GM12864 (cell line): ENCODE measurements around the gene PIGQ.

ENCODE experiments used
- DNase-seq: peaks from one replicate; pipeline ENCODE4 v3.0.0-alpha.2; 2011; ENCODE audit warnings: low read depth
- H3K4me3 ChIP-seq: 2 replicates; pipeline ENCODE4 v1.5.1; 2011; ENCODE audit warnings: mild to moderate bottlenecking, low read depth, low read length, control low read depth
- CTCF ChIP-seq: IDR thresholded peaks from 2 replicates; pipeline ENCODE4 v1.5.1; 2011; ENCODE audit warnings: low read depth, mild to moderate bottlenecking, moderate library complexity, low read length, control low read depth, inconsistent platforms; ENCODE audit errors: missing control alignments

PIGQ gene

DNA sequence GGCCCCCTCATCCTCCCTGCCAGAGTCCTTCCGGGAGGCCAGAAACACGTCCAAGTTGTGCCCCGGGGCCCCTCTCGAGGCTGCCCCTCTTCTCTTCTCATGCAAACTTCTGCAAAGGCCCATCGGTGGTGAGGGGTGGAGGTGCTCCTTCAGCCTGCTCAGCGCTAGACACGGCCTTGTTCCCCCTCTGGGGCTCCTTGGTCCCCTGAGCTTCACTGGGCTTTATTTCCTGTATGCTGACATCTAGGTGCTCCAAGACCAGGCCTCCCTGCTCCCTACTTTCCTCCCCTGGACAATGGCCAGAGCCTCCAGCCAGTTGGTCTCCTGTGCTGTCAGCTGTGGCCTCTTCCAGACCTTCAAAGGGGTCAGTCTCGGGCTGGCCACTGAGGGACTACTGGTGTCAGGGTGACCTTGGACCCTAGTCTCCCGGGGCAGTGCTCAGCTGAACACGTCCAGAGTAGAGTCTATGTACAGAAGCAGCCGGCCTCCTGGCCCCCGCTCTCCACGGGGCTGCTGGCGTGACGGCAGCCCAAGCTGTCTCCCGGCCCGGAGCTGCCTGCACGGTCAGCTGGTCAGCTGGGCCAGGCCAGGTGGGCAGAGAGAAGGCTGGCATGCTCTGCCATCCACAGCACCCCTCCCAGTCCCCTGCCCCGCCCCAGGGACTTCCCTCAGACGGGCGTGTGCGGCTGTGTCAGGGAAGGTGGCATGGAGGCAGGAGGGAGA, 11.3 kb upstream of the PIGQ start:
- no peak overlapping the region for H3K4me3 ChIP-seq
- TF ChIP-seq CTCF: no peak
- no peak for DNase-seq

- no peak for DNase-seq
- no peak for TF ChIP-seq CTCF
- no peak overlapping the region for H3K4me3 ChIP-seq
Observed at GRCh38 chr16:559021-559380, 10.8 kb upstream of the PIGQ start.

GRCh38 chr16:559411-560203, 10.2 kb upstream of the PIGQ start:
- no peak overlapping the region for H3K4me3 ChIP-seq
- no peak for DNase-seq
- TF ChIP-seq CTCF: no peak

DNA sequence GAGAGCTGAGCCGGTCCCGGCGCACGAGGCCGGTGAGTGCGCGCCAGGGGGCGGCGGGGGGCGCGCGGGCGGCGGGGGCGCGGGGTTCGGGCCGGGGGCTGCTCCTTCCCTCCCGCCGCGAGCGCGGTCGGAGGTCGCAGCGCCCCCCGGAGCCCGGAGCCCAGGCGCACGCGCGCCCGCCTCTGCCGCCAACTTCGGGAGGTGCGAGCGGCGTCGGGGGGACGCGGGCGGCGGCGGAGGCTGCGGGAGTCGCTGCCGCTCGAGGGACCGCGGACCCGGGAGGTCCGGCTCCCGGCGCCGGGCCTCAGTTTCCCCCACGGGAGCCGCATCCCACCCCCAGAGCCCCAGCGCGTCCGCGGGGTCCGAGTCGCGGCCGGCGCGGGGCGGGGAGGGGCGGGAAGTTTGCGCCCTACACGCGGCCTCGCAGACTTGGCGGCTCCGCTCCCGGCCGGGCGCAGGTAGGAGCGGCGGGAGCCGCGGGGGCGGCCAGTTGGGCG, 9.5 kb upstream of the PIGQ start, which contains the start of gene PRR35:
TSS of gene PRR35 (plus strand) at position 191 of the 497 bp plus-strand sequence. CDS start 2,901 bp downstream, outside the sequence.
- DNase-seq: no peak
- TF ChIP-seq CTCF: no peak
- no peak within 1 kb of the TSS for H3K4me3 ChIP-seq

GRCh38 chr16:560701-561412, 8.9 kb upstream of the PIGQ start:
- no peak overlapping the region for H3K4me3 ChIP-seq
- TF ChIP-seq CTCF: no peak
- no peak for DNase-seq

- H3K4me3 ChIP-seq: no peak overlapping the region
- no peak for TF ChIP-seq CTCF
- DNase-seq: no peak
Observed at GRCh38 chr16:561413-561794, 8.4 kb upstream of the PIGQ start.
